GM18519 (cell line): ENCODE data around the gene TRIM9.

Source experiments
- ATAC-seq: cut with Tn5 transposase; IDR thresholded peaks from one replicate; pipeline ENCODE4 v1.9.1; 2021; ENCODE audit warnings: mild to moderate bottlenecking, moderate library complexity; ENCODE audit not compliant: unreplicated experiment, low FRiP score

The TRIM9 gene

DNA sequence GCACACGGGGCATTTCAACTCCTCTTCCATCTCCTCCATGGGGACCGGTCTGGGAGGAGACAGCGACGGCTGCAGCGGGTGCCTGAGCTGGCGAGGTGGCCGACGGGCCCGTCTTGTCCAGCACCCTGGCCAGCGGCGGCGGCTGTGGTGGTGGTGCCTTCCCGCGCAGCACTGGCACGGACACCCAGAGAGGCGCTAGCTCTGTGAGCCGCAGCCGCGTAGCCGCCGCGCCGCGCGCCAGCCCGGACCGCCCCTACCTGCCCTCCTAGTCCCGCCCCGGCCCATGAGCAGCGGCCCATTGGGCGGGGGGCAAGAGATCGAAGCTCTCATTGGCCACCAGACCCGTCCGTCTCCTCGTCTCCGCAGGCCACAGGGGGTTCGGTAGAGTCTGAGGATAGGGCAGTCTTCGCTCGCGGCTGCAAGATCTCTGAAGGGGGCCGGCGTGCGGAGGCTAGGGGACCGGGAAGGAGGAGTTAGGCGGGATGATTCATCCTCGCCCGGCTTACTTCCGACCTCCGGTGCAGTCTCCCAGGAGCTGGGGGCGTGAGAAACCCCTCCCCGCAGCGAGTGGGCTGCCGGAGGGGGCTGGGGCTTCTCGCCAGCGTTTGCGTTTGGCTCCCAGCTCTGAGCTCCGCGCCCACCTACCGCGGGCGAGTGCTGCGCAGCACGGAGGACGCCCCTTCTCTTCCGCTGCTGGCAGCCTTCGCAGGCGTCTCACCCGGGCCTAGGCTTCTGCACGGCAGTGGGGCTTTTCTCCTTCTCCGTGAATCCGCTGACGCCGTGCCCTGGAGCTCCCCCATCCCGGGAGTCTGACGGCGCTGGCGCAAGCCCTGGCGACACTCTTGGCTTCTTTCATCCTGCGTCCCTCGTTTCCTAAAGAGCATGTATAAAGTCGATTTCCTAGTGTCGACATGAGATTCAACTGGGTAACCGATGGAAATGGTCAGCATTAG lies at the start of gene TRIM9:
Gene TRIM9, minus strand, starts transcription at position 205 of the 953 bp plus-strand sequence. Its CDS starts 166 bp downstream, at position 39.
- ATAC-seq = peak; percentile 93

- ATAC-seq = no peak
Measured at GRCh38 chr14:51140856-51141255, 46.0 kb upstream of the TRIM9 start.

DNA sequence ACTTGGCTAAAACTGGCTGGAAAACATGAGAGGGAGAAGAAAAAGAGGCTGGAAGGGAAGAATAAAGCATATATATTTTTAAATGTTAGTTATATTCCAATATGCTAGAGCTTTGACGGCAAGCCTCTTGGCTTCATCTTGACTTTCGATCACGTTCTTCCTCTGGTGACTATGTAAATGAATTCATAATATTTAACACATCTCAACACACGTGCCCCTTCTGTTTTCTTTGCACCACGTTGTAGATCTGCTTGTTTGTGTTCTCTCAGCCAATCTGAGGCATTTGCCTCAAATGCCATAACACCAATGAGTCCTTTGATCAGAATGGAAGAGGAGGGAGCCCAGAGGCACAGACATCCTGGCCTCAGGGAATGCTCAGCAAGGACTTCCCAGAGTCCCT lies 45.4 kb upstream of the TRIM9 start:
- ATAC-seq = no peak

GRCh38 chr14:51139121-51139681 lies 44.3 kb upstream of the TRIM9 start:
- no peak for ATAC-seq

DNA sequence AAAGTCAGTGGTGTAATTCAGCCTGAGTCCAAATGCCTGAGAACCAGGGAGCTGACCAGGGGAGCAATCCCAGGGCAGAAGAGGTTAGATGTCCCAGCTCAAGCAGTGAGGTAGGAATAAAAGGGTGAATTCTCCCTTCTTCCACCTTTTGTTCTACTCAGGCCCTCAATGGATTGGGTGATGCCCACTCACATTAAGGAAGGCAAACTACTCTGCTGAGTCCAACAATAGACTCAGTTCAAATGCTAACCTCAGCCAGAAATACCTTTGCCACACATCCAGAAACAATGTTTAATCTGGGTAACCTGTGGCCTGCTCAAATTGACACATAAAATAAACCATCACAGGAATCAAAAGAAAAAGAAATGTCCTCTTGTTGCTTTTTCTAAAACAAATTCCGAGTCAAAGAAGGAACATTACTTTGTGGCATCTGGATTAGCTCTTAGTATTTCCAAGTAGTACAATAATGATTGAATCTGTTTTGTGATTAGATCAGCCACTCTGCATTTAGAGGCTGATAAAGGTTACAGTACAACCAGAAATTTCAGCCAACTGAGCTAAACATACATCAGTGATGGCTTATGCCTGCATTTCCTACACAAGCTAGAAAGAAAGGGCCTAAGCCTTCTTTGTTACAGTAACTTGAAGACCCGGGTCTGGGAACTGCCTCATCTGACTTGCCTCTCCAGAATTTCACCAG lies 43.6 kb upstream of the TRIM9 start:
- no peak for ATAC-seq

DNA sequence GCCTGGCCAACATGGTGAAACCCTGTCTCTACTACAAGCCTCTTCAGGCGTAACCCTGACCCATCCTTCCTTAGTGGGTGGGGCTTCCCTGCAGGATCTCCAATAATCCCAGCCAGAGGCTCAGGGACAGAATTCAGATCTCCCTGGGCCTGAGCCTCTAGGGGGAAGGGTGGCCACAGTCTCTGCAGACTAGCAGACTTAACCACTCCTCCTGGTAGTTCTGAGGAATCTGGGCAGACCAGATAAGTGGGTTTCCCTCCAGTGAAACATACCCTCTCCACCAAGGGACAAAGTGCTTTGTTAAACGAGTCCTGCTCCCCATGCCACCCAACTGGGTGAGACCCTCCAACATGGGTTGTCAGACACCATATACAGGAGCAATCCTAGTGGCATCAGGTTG lies 36.6 kb upstream of the TRIM9 start:
- no peak for ATAC-seq

DNA sequence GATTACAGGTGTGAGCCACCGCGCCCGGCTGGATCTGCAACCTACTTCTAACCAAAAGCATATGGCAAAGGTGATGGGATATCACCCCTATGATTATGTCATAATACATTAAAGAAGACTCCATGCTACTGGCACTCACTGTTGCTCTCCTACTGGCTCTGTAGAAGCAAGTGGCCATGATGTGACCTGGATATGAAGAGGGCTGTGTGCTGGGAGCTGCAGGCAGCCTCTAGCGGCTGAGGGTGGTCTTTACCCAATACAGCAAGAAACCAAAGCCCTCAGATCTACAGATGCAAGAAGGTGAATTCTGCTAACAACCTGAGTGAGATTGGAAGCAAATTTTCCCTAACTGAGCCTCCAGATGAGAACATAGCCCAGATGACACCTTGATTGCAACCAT lies 34.2 kb upstream of the TRIM9 start:
- no peak for ATAC-seq

DNA sequence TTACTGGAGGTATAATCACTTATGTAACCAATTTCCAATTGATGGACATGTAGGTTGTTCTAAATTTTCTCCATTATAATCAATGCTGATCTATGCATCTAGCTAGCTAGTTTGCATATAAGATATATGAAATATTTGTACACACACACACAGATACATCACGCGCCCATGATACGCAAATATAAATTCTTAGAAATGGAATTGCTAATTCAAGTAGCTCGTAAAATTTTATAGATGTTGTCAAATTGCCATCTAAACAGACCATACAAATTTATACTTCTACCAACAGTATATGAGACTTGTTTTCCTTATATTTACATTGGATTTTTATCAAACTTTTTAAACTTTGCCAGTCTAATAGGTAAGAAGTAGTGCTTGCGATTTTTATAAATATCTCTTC lies 29.1 kb upstream of the TRIM9 start:
- no peak for ATAC-seq

DNA sequence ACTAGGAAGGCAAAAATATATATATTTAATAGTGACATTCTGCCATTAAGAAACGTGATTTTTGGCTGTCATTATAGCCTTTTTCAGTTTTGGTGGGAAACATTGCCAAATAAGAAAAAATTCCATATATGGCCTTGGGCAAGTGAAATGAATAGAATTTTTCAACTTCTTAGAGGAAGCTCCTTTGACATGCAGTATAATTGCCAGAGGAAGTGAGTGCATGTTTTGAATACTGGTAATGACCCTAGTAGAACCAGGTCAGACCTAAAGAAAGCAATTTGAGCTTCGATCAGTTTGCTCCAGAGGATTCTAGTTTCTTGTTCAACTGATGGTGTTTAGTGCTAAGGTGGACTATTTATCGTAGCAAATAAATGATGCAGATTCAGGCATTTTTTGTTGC lies 26.2 kb upstream of the TRIM9 start:
- no peak for ATAC-seq

GRCh38 chr14:51119411-51120051 lies 24.6 kb upstream of the TRIM9 start:
- ATAC-seq = no peak

- no peak for ATAC-seq
Measured at GRCh38 chr14:51118993-51119392, 24.1 kb upstream of the TRIM9 start.

GRCh38 chr14:51117593-51117992 lies 22.7 kb upstream of the TRIM9 start:
- ATAC-seq = no peak

- ATAC-seq = no peak
Measured at GRCh38 chr14:51116682-51117081, 21.8 kb upstream of the TRIM9 start.

- no peak for ATAC-seq
Measured at GRCh38 chr14:51109651-51110050, 14.7 kb upstream of the TRIM9 start.

- no peak for ATAC-seq
Measured at GRCh38 chr14:51107801-51108200, 12.9 kb upstream of the TRIM9 start.

DNA sequence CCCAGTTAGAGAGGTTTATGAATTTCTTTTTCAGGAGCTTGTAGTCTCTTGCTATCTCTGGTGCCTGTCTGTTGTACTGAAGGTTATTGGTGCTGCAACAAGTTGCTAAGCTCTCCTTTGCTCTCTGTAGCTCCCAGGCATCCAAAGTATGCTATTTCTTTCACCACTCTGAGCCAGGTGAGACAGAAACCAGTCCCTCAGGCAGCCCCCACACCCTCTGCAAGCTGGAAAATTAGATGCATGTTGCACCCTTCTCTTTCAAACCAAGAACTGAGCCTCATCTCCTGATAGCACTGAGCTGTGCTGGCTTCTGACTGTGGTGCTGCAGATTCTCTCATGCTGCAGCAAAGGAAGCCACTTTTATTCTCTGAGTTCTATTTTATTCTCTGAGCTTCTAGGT lies 9.6 kb upstream of the TRIM9 start:
- no peak for ATAC-seq

- ATAC-seq = no peak
Measured at GRCh38 chr14:51097287-51097686, 2.4 kb upstream of the TRIM9 start.

DNA sequence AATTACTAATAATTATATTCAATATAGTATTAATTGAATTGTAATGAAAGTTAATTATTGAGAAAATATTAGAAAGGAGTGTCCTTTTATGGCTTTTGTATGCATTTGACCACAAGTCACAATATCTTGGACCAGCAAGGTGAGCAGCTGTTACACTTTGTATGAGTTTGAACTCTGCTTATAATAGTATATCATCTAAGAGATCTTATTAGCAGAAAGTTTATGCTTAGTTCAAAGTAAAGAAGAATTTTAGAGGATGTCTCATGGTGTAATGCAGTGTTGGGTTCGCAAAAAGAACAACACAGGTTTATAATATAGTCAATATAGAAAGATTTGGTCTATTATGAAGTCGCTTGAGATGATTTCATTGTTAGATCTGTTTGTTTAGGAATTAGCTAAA lies 2.0 kb upstream of the TRIM9 start:
- no peak for ATAC-seq

DNA sequence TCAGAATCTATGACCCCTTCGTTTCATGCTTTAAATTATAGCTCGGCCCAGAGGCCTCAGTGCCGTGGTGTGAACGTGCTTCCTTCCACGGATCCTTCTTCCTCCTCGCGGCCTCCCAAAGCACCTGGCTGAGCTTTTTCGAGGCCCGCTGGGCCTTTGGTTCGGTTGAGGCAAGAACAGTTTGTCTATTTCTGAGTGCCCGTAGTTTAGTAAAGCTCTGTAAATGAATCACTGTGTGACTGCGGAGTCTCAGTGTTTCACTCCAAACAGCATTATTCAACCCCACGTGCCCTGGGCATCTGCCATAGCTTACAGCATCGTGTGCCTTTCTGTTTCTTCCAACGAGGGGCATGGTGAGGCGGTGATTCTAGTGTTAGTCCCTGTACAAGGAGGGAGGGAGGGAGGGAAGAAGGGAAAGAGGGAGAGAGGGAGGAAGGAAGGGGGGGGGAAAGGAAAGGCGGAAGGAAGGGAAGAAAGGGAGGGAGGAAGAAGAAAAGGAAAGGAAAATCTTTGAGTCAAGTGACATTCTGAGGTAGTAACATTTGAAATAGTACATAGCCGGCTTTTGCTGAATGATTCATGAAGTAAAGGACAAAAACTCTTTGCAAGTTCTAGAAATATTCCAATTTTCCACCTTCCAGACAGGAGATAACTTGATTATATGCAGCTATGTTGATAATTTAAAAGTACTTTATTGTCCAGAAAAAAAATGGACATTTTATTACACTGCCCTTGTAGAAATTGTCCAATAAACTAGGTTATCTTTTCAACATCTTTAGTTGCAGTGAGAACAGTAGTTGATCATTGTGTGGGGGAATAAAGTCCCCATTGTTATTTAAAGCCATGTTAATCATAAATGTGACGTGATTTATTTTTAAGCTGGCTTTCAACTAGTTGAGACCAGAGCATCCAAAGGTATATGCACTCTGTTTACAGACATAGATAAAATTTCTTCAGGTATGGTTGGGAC lies 1.2 kb upstream of the TRIM9 start:
- no peak for ATAC-seq
